AG10803 (cell line): ENCODE data around the gene GPX4.

Experiments used
- DNase-seq: peaks from one replicate; pipeline ENCODE4 v3.0.0; 2010; ENCODE audit warnings: low read depth
- H3K4me3 ChIP-seq: 2 replicates; pipeline ENCODE4 v1.5.1; 2011; ENCODE audit warnings: mild to moderate bottlenecking, low read length, control low read depth
- TF ChIP-seq, protein P1 (sequence below): conservative IDR thresholded peaks from 2 replicates; pipeline ENCODE4 v1.5.1; 2011; ENCODE audit warnings: mild to moderate bottlenecking, low read length, control low read depth, inconsistent platforms

The GPX4 gene

DNA sequence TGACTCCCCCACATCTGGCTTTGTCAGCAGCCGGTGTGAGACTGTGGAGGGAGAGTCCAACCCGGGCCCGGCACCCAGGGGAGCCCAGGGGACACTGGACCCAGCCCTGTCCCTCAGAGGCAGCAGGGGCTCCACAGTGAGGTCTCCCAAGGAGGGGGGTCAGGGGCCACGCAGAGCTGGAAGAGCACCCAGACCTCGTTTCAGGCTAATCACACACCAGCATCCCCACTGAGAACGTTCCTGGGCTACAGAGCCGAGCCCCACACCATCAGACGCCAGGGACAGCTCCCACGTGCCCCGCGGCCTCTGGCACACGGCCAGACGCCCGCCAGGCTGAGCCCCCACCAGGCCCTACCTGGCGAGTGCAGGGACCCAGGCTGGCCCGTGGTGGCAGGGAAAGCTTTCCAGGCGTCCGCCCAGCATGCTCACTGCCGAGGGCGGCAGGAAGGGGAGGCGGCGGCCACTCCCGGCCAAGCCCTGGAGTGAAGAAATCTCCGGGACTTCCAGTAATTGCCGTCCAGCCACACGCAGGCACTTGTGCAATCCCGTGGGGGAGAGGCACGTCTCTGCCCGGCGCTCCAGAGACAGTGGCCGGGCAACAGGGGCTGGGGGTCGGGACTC is 51.0 kb downstream of the GPX4 start:
- DNase-seq = peak; percentile 92
- TF ChIP-seq, protein P1, sequence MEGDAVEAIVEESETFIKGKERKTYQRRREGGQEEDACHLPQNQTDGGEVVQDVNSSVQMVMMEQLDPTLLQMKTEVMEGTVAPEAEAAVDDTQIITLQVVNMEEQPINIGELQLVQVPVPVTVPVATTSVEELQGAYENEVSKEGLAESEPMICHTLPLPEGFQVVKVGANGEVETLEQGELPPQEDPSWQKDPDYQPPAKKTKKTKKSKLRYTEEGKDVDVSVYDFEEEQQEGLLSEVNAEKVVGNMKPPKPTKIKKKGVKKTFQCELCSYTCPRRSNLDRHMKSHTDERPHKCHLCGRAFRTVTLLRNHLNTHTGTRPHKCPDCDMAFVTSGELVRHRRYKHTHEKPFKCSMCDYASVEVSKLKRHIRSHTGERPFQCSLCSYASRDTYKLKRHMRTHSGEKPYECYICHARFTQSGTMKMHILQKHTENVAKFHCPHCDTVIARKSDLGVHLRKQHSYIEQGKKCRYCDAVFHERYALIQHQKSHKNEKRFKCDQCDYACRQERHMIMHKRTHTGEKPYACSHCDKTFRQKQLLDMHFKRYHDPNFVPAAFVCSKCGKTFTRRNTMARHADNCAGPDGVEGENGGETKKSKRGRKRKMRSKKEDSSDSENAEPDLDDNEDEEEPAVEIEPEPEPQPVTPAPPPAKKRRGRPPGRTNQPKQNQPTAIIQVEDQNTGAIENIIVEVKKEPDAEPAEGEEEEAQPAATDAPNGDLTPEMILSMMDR = no peak
- H3K4me3 ChIP-seq = peak overlapping the region; percentile 64

DNA sequence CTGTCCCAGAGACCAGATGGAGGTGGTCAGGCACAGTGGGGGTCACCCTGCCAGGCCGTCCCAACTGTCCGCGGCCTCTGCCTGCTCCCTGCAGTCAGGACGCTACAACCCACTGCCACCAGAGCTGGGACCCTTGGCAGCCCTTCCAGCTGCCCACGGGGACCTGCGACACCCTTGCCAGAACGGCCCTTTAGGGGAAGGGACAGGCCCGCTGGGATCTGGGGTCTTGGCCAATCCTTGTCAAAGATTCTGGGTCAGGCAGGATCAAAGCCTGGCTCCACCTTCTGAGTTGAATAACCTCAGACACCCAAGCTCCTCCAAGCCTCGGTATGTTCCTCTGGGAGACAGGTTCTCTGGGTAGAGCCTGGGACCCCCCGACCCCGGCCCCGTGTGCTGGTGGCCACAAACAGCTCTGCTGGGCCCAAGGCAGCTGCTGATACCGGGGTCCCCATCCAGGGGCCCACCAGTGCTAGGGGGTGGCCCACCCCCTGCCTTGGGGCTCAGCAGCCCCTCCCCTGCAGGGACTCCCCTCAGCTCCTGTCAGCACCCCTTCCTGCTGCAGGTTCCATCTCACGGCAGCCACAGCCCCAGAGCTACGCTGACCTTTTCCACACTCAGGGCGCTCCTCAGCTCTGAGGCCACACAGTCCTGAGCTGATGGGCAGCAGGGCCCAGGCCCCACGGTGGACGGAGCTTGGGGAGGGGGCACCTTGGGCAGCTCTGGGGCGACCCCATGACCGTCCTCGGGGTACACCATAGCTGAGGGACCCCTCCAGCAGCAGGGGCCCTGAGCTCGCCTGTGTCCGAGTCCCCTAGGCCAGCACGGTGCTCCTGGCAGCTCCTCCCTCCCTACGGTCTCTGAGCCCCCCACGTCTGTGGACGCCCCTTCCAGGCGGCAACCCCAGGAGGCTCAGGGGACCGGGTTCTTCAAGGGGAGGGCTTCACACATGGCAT is 51.8 kb downstream of the GPX4 start:
- peak; percentile 38 for DNase-seq
- H3K4me3 ChIP-seq = peak overlapping the region; percentile 49
- TF ChIP-seq, protein P1 = no peak
